ENCODE results near the gene LCAT.

Gene LCAT

GRCh38 chr16:67909056-67909742 lies 34.7 kb downstream of the LCAT start:
- Histone ChIP-seq H3K36me3 (peaks cover 42% of the 10 kb centered on the region), H3K4me3 (ENCODE audit: low read depth in 1 of 2, low read length in 1 of 2) (no peak overlapping the region), H3K27me3 (no peaks in the 10 kb centered on the region), H3K27ac (no peak overlapping the region), H3K4me1 (ENCODE audit: control insufficient read depth in 1 of 2, insufficient read depth in 1 of 2, low read depth in 1 of 2, low read length in 1 of 2) (no peaks in the 10 kb centered on the region), H3K9me3 (no peaks in the 10 kb centered on the region)
- TF ChIP-seq CTCF (IDR thresholded peaks at IDR 0.05), result no peak

DNA sequence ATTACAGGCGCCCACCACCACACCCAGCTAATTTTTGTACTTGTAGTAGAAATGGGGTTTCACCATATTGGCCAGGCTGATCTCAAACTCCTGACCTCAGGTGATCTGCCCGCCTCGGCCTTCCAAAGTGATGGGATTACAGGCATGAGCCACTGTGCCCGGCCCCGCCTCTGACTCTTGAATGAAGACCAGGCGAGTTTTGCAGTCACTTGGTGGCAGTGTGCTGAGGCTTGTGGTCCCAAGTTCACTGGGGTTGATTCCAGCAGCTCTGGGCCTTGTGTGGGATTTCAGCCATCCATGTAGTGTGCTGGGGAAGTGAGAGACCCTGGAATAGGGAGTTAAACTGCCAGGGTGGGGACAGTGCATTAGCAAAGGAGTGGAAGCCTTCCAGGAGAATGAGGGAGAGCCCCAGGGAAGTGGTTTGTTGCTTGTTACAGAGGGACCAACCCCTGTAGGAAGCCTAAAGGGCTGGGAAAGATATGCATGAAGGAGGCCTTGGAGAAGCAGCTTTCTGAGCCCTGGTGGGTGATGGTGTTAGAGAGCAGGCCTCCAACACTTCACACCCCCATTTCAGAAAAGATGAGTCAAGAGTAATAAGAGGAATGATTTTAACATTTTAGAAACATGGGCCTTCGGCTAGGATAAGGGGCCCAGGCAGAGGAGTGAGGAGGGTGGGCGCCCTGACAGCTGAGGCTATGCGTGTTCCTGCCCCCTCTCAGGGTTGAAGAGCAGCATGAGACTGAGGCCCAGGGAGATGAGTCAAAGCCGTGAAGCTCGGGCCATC lies 36.3 kb downstream of the LCAT start:
- Histone ChIP-seq H3K36me3 (peaks cover 42% of the 10 kb centered on the region), H3K9me3 (no peaks in the 10 kb centered on the region), H3K27me3 (no peaks in the 10 kb centered on the region), H3K4me3 (ENCODE audit: low read depth in 1 of 2, low read length in 1 of 2) (no peak overlapping the region), H3K4me1 (ENCODE audit: control insufficient read depth in 1 of 2, insufficient read depth in 1 of 2, low read depth in 1 of 2, low read length in 1 of 2) (no peaks in the 10 kb centered on the region), H3K27ac (no peak overlapping the region)
- no peak for TF ChIP-seq CTCF (IDR thresholded peaks at IDR 0.05)

DNA sequence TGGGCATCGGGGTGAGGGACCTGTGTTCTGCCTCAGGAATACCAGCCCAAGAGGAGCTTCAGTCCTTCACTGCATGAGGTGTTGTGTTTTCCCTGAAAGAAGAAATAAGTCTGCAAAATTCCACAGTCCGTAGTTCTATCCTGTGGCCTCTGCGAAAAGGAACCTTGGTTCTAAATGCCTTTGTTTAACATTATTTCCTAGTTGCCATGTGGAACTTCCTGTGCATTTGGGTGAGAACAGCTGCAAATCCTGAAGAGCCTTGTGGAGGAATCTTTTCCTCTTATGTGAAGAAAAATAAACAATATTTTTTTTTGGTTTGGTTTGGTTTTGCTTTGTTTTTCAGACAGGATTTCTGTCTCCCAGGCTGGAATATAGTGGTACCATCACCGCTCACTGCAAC lies 41.1 kb downstream of the LCAT start:
- H3K9me3 ChIP-seq, result no peaks in the 10 kb centered on the region
- H3K27me3 ChIP-seq, result no peaks in the 10 kb centered on the region
- no peaks in the 10 kb centered on the region for H3K4me1 ChIP-seq (ENCODE audit: control insufficient read depth in 1 of 2, insufficient read depth in 1 of 2, low read depth in 1 of 2, low read length in 1 of 2)
- H3K36me3 ChIP-seq, result no peaks in the 10 kb centered on the region
- TF ChIP-seq CTCF (IDR thresholded peaks at IDR 0.05), result no peak
- no peak overlapping the region for H3K27ac ChIP-seq
- no peak overlapping the region for H3K4me3 ChIP-seq (ENCODE audit: low read depth in 1 of 2, low read length in 1 of 2)

GRCh38 chr16:67901734-67902133 lies 42.2 kb downstream of the LCAT start:
- H3K4me1 ChIP-seq (ENCODE audit: control insufficient read depth in 1 of 2, insufficient read depth in 1 of 2, low read depth in 1 of 2, low read length in 1 of 2), result no peaks in the 10 kb centered on the region
- no peak overlapping the region for H3K27ac ChIP-seq
- TF ChIP-seq CTCF (IDR thresholded peaks at IDR 0.05), result no peak
- no peak overlapping the region for H3K4me3 ChIP-seq (ENCODE audit: low read depth in 1 of 2, low read length in 1 of 2)
- H3K27me3 ChIP-seq, result no peaks in the 10 kb centered on the region
- H3K9me3 ChIP-seq, result no peaks in the 10 kb centered on the region
- no peaks in the 10 kb centered on the region for H3K36me3 ChIP-seq

DNA sequence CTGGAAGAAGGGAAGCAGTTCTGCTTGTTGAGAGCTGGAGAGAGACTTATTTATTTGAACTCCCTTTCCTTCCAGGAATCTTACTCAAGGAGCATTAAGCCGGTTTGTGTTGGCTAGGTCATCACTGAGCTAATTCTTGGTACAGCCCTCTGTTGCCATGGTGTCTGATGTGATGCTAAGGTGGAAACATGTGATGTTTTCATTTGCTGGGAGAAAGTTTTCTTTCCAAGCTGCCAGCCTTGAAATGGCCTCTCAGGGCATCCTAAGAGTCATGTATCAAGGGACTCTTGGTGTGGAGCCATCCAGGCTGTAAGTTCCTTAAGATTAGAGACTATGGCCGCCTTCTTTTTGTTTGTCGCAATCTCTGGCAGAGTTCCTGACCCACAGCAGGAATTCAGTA lies 46.7 kb downstream of the LCAT start:
- Histone ChIP-seq H3K4me1 (ENCODE audit: control insufficient read depth in 1 of 2, insufficient read depth in 1 of 2, low read depth in 1 of 2, low read length in 1 of 2) (peaks cover 20 to 21% of the 10 kb centered on the region in 2 experiments), H3K36me3 (no peaks in the 10 kb centered on the region), H3K27ac (no peak overlapping the region), H3K27me3 (no peaks in the 10 kb centered on the region), H3K4me3 (ENCODE audit: low read depth in 1 of 2, low read length in 1 of 2) (no peak overlapping the region), H3K9me3 (no peaks in the 10 kb centered on the region)
- no peak for TF ChIP-seq CTCF (IDR thresholded peaks at IDR 0.05)
